Prostate gland (tissue), 2 donors: ENCODE results near the gene FILIP1. TPM values are rescaled to one million over a fixed set of nuclear protein-coding genes. Genes with fewer than 3 reads are reported as not detected.

Experiments used
- DNase-seq: peaks from one replicate; pipeline ENCODE4 v3.0.0-alpha.2; 2019; ENCODE audit warnings: low spot score
- H3K27ac ChIP-seq, 2 donors: fragments of 200-600 bp; sonication (generic); 2 replicates each; pipeline ENCODE4 v1.5.1; 2017 to 2019
- H3K27me3 ChIP-seq: fragments of 200-600 bp; sonication (generic); replicated peaks from 2 replicates; pipeline ENCODE4 v1.5.1; 2019; ENCODE audit not compliant: insufficient read depth
- H3K36me3 ChIP-seq, 2 donors: fragments of 200-600 bp; sonication (generic); 1 replicate in 1 of 2; 2 replicates in 1 of 2; pipeline versions ENCODE4 v1.5.1 to v1.8.1; 2017 to 2019
- H3K4me1 ChIP-seq: fragments of 200-600 bp; sonication (generic); replicated peaks from 2 replicates; pipeline ENCODE4 v1.5.1; 2019
- H3K4me3 ChIP-seq, 2 donors: fragments of 200-600 bp; sonication (generic); 2 replicates each; pipeline ENCODE4 v1.5.1; 2017 to 2019
- H3K9me3 ChIP-seq: fragments of 200-600 bp; sonication (generic); 2 replicates; pipeline ENCODE4 v1.5.1; 2017
- CTCF ChIP-seq, 4 experiments: fragments of 200-600 bp in 2 of 4; fragments of 450-650 bp in 2 of 4; sonication (generic) in 2 of 4; IDR thresholded peaks; 1 replicate in 3 of 4; 2 replicates in 1 of 4; pipeline ENCODE4 v1.5.1; 2016 to 2019; ENCODE audit warnings: antibody characterized with exemption in 4 of 4, mild to moderate bottlenecking in 2 of 4, moderate library complexity in 2 of 4
- POLR2A ChIP-seq: fragments of 450-650 bp; IDR thresholded peaks from one replicate; pipeline ENCODE4 v1.6.1; 2016; ENCODE audit warnings: antibody characterized with exemption, mild to moderate bottlenecking
- POLR2AphosphoS5 ChIP-seq: sonication (generic); formaldehyde crosslinking; IDR thresholded peaks from one replicate; pipeline ENCODE4 v1.6.1; 2017; ENCODE audit warnings: antibody characterized with exemption
- whole genome bisulfite sequencing: methylation state at CpG from one replicate; pipeline ENCODE4 v1.1.5; 2018; 5-methylcytosine and 5-hydroxymethylcytosine counted together
- intact Hi-C: fragments of 100-400 bp; cut with DNase I; formaldehyde crosslinking; loops from one replicate; pipeline ENCODE4 v1.14.2; 2022
- total RNA-seq, 2 donors: library from RNA; depleted of rRNA; stranded (reverse); fragments of >200 nt; gene quantifications; one replicate each; pipeline ENCODE4 v1.1.0, GENCODE V29; 2016

FILIP1 gene
- total RNA-seq, 2 donors from 2014 or later: 2.1 to 3.3 TPM

GRCh38 chr6:75498862-75499261 lies 5.3 kb upstream of the FILIP1 start:
- Histone ChIP-seq H3K36me3 (no peaks in the 10 kb centered on the region), H3K9me3 (no peaks in the 10 kb centered on the region), H3K4me1 (no peaks in the 10 kb centered on the region), H3K27ac (no peak overlapping the region), H3K27me3 (no peaks in the 10 kb centered on the region), H3K4me3 (no peak overlapping the region)
- intact Hi-C loops: no loop called here
- DNase-seq: no peak
- no peak for TF ChIP-seq POLR2A
- TF ChIP-seq CTCF (IDR thresholded peaks at IDR 0.05): no peak
- no peak for TF ChIP-seq POLR2AphosphoS5
- 71% methylated on average over 1 of the region's 1 CpG for WGBS

DNA sequence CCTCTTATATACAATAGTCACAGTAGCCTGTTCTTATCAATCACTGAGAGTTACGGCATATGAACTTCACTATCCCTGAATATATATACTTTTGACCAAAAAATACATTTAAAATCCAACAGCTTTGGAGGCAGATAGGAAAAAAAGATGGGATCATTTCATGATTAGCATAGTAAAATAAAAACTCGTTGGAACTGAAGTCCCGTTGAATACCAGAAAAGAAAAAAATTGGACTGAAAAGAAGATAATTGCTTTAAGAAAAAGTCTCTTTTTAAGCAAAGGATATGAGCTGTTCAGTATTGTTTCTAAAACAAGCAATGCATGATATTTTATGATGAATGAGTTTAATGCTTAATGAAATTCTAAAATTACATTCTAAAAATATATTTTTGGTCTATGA lies 4.4 kb upstream of the FILIP1 start:
- Histone ChIP-seq H3K4me3 (no peak overlapping the region), H3K36me3 (no peaks in the 10 kb centered on the region), H3K4me1 (no peaks in the 10 kb centered on the region), H3K9me3 (no peaks in the 10 kb centered on the region), H3K27me3 (no peaks in the 10 kb centered on the region), H3K27ac (no peak overlapping the region)
- TF ChIP-seq CTCF (IDR thresholded peaks at IDR 0.05) (no peak), POLR2A (no peak), POLR2AphosphoS5 (no peak)
- intact Hi-C loops: no loop called here
- 76% methylated on average over 3 of the region's 3 CpGs for WGBS
- no peak for DNase-seq

- no peak overlapping the region for H3K4me3 ChIP-seq
- no peaks in the 10 kb centered on the region for H3K27me3 ChIP-seq
- H3K9me3 ChIP-seq: no peaks in the 10 kb centered on the region
- intact Hi-C loops: no loop called here
- no peaks in the 10 kb centered on the region for H3K4me1 ChIP-seq
- no peak for DNase-seq
- WGBS: 70% methylated on average over 1 of the region's 1 CpG
- H3K36me3 ChIP-seq: no peaks in the 10 kb centered on the region
- TF ChIP-seq POLR2AphosphoS5: no peak
- TF ChIP-seq POLR2A: no peak
- TF ChIP-seq CTCF (IDR thresholded peaks at IDR 0.05): no peak
- no peak overlapping the region for H3K27ac ChIP-seq
Measured at GRCh38 chr6:75495011-75495410, 1.4 kb upstream of the FILIP1 start.

GRCh38 chr6:75494290-75494689 lies 690 bp upstream of the FILIP1 start:
- Histone ChIP-seq H3K4me1 (no peaks in the 10 kb centered on the region), H3K4me3 (no peak overlapping the region), H3K36me3 (no peaks in the 10 kb centered on the region), H3K9me3 (no peaks in the 10 kb centered on the region), H3K27me3 (no peaks in the 10 kb centered on the region), H3K27ac (no peak overlapping the region)
- no peak for DNase-seq
- intact Hi-C loops: no loop called here
- TF ChIP-seq POLR2AphosphoS5 (no peak), CTCF (IDR thresholded peaks at IDR 0.05) (no peak), POLR2A (no peak)
- 82% methylated on average over 4 of the region's 4 CpGs for WGBS

DNA sequence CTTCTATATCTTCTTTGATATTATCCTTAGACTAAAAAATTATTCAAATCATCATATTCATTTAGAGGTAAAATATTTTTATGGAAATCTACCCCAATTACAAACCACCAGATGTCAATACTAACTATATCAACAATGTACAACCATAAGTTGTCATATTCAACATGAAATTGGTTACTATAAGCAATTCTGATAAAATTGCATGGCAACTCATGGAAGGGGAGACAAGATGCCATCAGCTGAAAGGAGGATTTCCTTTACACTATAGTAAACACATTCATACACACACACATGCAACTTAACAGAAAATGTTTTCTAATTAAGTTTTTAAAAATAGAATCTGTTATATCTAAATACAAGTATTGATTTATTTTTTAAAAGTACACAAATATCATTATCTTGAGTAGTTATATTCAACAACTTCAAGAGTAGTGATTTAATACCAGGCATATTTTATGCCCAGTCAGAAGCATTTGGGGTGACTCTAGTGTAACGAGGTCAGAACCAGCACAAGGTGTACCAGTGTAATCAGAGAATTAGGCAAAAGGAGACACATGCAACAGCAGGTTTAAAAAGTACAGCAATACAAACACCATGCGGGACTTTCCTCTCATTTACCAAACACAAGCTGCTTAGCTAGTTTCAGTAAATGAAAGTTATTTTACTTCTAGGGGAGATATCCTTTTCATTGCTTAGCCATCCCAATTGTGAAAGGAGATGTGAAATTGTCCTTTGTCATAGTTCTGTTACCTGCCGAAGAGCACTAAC lies 1.0 kb downstream of the FILIP1 start:
- DNase-seq: no peak
- H3K27me3 ChIP-seq: no peaks in the 10 kb centered on the region
- no peaks in the 10 kb centered on the region for H3K4me1 ChIP-seq
- H3K27ac ChIP-seq: no peak overlapping the region
- 58% methylated on average over 3 of the region's 3 CpGs for WGBS
- H3K4me3 ChIP-seq: no peak overlapping the region
- no peak for TF ChIP-seq CTCF (IDR thresholded peaks at IDR 0.05)
- TF ChIP-seq POLR2A: no peak
- no peak for TF ChIP-seq POLR2AphosphoS5
- H3K36me3 ChIP-seq: no peaks in the 10 kb centered on the region
- no peaks in the 10 kb centered on the region for H3K9me3 ChIP-seq
- intact Hi-C loops: no loop called here
